ENCODE results near the gene SPNS2. TPM values are rescaled to one million over a fixed set of nuclear protein-coding genes. Genes with fewer than 3 reads are reported as not detected.
A peak's percentile ranks its signal among the peaks of the same experiment; 100 is the strongest.

Gene SPNS2
- total RNA-seq, 1 donor from 2014 or later: 187 TPM

DNA sequence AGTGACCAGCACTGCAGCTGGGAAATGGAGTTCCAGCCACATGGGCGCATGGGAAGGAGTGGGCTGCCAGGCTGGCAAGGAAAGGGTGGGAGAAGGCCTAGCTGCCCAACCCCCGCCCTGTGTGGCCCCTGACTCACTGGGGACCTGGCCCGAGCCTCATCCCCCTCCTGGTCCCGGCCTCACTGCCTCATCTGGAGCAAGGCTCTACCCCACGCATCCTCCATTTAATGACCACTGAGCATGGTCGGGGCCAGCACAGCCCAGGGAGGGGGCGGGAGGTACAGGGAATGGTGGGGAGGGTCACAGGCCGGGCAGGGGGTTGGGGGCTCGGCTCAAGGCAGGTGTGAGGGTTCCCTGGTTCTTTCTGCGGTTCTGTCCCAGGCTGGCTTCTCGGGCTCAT, 16.1 kb downstream of the SPNS2 start:
- H3K27me3 Mint-ChIP-seq (ENCODE audit: unreplicated experiment): peaks cover 16% of the 10 kb centered on the region
- DNase-seq (ENCODE audit: low spot score): no peak
- H3K27ac Mint-ChIP-seq (ENCODE audit: unreplicated experiment): no peak overlapping the region
- no peaks in the 10 kb centered on the region for H3K9me3 Mint-ChIP-seq (ENCODE audit: unreplicated experiment)
- no peak overlapping the region for H3K4me3 Mint-ChIP-seq (ENCODE audit: unreplicated experiment)
- TF ChIP-seq, protein P1, sequence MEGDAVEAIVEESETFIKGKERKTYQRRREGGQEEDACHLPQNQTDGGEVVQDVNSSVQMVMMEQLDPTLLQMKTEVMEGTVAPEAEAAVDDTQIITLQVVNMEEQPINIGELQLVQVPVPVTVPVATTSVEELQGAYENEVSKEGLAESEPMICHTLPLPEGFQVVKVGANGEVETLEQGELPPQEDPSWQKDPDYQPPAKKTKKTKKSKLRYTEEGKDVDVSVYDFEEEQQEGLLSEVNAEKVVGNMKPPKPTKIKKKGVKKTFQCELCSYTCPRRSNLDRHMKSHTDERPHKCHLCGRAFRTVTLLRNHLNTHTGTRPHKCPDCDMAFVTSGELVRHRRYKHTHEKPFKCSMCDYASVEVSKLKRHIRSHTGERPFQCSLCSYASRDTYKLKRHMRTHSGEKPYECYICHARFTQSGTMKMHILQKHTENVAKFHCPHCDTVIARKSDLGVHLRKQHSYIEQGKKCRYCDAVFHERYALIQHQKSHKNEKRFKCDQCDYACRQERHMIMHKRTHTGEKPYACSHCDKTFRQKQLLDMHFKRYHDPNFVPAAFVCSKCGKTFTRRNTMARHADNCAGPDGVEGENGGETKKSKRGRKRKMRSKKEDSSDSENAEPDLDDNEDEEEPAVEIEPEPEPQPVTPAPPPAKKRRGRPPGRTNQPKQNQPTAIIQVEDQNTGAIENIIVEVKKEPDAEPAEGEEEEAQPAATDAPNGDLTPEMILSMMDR (IDR thresholded peaks at IDR 0.05; ENCODE audit: unreplicated experiment): no peak
- H3K4me1 Mint-ChIP-seq (ENCODE audit: unreplicated experiment): peaks cover 40% of the 10 kb centered on the region
- peaks cover 17% of the 10 kb centered on the region for H3K36me3 Mint-ChIP-seq (ENCODE audit: low read depth, unreplicated experiment)

DNA sequence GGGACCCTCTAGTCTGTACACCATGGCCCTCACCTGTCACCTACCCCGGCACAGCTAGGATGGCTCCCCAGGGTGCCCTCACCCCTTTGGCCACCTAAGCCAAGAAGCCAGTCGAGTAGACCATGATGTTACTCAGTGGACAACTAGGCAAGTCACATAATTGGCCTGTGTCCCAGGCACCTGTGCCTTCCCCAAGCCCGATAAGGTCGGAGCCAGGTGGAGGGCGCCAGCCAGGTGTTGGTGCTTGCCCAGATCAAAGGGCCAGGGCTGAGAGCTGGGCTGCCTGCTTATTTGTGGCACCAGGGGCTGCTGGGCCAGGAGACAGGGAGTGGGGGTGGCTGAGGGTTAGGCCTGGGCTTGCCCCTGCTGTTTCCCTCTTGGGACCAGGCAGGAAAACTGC, 16.8 kb downstream of the SPNS2 start:
- Mint-ChIP-seq H3K4me1 (ENCODE audit: unreplicated experiment) (peaks cover 42% of the 10 kb centered on the region), H3K27ac (ENCODE audit: unreplicated experiment) (no peak overlapping the region), H3K36me3 (ENCODE audit: low read depth, unreplicated experiment) (peaks cover 16% of the 10 kb centered on the region), H3K4me3 (ENCODE audit: unreplicated experiment) (no peak overlapping the region), H3K27me3 (ENCODE audit: unreplicated experiment) (peaks cover 16% of the 10 kb centered on the region), H3K9me3 (ENCODE audit: unreplicated experiment) (no peaks in the 10 kb centered on the region)
- no peak for DNase-seq (ENCODE audit: low spot score)
- TF ChIP-seq, protein P1 (IDR thresholded peaks at IDR 0.05; ENCODE audit: unreplicated experiment): no peak

DNA sequence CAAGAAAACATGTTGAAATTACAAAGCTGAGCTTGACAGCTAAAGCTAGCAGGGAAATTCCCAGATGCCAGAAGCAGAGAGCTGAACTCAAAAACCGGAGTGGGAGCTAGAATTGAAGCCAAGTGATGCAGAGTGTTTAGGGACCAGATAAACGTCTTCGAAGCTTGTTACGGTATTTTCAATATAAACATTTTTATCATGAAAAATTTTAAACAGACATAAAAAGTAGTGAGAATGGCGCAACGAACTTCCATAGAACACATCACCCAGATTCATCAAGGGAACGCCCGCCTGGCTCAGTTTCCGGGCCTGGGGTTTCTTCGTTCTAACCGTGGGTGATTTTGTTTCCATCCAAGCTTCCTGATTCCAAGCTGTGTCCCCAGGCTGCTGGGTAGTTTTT, 18.1 kb downstream of the SPNS2 start:
- peaks cover 42% of the 10 kb centered on the region for H3K4me1 Mint-ChIP-seq (ENCODE audit: unreplicated experiment)
- H3K27ac Mint-ChIP-seq (ENCODE audit: unreplicated experiment): no peak overlapping the region
- peaks cover 16% of the 10 kb centered on the region for H3K36me3 Mint-ChIP-seq (ENCODE audit: low read depth, unreplicated experiment)
- no peaks in the 10 kb centered on the region for H3K9me3 Mint-ChIP-seq (ENCODE audit: unreplicated experiment)
- no peak overlapping the region for H3K4me3 Mint-ChIP-seq (ENCODE audit: unreplicated experiment)
- peaks cover 13% of the 10 kb centered on the region for H3K27me3 Mint-ChIP-seq (ENCODE audit: unreplicated experiment)
- TF ChIP-seq, protein P1 (IDR thresholded peaks at IDR 0.05; ENCODE audit: unreplicated experiment): no peak
- DNase-seq (ENCODE audit: low spot score): no peak

DNA sequence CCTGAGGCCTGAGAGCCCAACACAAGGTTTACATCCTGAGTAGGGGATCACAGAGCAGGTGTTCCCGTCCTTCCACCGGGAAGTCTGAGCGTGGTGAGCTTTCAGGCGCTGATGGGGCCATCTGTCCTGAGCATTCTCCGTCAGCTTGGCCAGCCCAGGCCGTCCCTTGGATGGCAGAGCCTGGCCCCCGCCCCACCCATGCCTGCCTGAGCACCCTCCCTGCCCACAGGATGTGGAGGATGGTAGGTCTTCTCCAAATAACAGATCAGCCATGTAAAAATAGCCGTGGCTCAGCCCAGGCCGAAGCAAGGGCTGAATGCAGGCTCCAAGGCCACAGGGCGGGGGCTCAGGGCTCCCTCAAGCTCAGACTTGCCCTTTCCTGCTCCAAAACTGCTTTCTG, 20.2 kb downstream of the SPNS2 start:
- Mint-ChIP-seq H3K4me3 (ENCODE audit: unreplicated experiment) (no peak overlapping the region), H3K27me3 (ENCODE audit: unreplicated experiment) (peaks cover 13% of the 10 kb centered on the region), H3K36me3 (ENCODE audit: low read depth, unreplicated experiment) (peaks cover 30% of the 10 kb centered on the region), H3K9me3 (ENCODE audit: unreplicated experiment) (no peaks in the 10 kb centered on the region), H3K4me1 (ENCODE audit: unreplicated experiment) (peaks cover 53% of the 10 kb centered on the region), H3K27ac (ENCODE audit: unreplicated experiment) (peak overlapping the region; percentile 92)
- TF ChIP-seq, protein P1 (IDR thresholded peaks at IDR 0.05; ENCODE audit: unreplicated experiment): no peak
- no peak for DNase-seq (ENCODE audit: low spot score)

DNA sequence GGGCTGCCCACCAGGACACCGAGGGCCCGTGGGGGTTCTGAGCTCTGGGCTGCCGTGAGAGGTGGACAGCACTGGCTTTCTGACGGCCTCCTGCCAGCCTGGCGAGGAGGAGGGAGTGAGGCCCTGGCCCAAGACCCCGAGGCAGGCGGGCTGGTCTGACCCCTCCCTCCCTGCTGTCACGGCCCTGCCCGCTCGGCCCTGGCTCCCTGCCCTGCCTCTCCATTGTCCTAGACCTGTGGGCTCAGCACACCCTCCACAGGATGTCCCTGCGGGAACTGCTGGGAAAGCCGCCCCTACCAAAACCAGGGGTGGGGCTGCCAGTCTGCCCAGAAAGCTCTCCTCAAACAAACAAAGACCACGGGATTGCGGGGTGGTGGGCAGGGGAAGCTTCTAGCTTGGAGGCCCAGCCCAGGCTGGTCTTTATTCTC, 20.7 kb downstream of the SPNS2 start:
- Mint-ChIP-seq H3K4me3 (ENCODE audit: unreplicated experiment) (no peak overlapping the region), H3K27me3 (ENCODE audit: unreplicated experiment) (peaks cover 9% of the 10 kb centered on the region), H3K27ac (ENCODE audit: unreplicated experiment) (peak overlapping the region; percentile 85), H3K9me3 (ENCODE audit: unreplicated experiment) (no peaks in the 10 kb centered on the region), H3K4me1 (ENCODE audit: unreplicated experiment) (peaks cover 53% of the 10 kb centered on the region), H3K36me3 (ENCODE audit: low read depth, unreplicated experiment) (peaks cover 35% of the 10 kb centered on the region)
- no peak for DNase-seq (ENCODE audit: low spot score)
- TF ChIP-seq, protein P1 (IDR thresholded peaks at IDR 0.05; ENCODE audit: unreplicated experiment): no peak
